Stomach (tissue), 9 donors: ENCODE results near the gene ZCCHC14. TPM values are rescaled to one million over a fixed set of nuclear protein-coding genes. Genes with fewer than 3 reads are reported as not detected.
"Not testable (repeated sequence)": the region's sequence is repeated elsewhere in the genome, so short reads cannot be mapped to it uniquely, and the experiment has no call there.

Source experiments
- DNase-seq, 2 donors: peaks; one replicate each; pipeline versions ENCODE4 v3.0.0 to v3.0.0-alpha.2; 2013 to 2019
- H3K27ac ChIP-seq, 5 donors: fragments of 200-600 bp in 4 of 5; sonication (generic) in 4 of 5; one replicate each; pipeline ENCODE4 v1.5.1; 2013 to 2019; ENCODE audit warnings: mild to moderate bottlenecking in 1 of 5, moderate library complexity in 1 of 5
- H3K27me3 ChIP-seq, 3 donors: fragments of 200-600 bp; sonication (generic); one replicate each; pipeline ENCODE4 v1.5.1; 2017 to 2019; ENCODE audit warnings: mixed run types in 1 of 3
- H3K36me3 ChIP-seq, 4 donors: fragments of 200-600 bp; sonication (generic); 1 replicate in 3 of 4; 2 replicates in 1 of 4; pipeline ENCODE4 v1.5.1; 2016 to 2019
- H3K4me1 ChIP-seq, 4 donors: fragments of 200-600 bp; sonication (generic); one replicate each; pipeline ENCODE4 v1.5.1; 2016 to 2019
- H3K4me3 ChIP-seq, 4 donors: fragments of 200-600 bp; sonication (generic) in 3 of 4; one replicate each; pipeline ENCODE4 v1.5.1; 2016 to 2019; ENCODE audit warnings: mild to moderate bottlenecking in 1 of 4
- H3K9me3 ChIP-seq, 4 donors: fragments of 200-600 bp; sonication (generic); one replicate each; pipeline ENCODE4 v1.5.1; 2016 to 2019
- CTCF ChIP-seq, 7 experiments: fragments of 450-650 bp in 4 of 7; fragments of 200-600 bp in 3 of 7; sonication (generic) in 3 of 7; IDR thresholded peaks; one replicate each; pipeline ENCODE4 v1.5.1; 2016 to 2019; ENCODE audit warnings: antibody characterized with exemption in 7 of 7, control low read depth in 2 of 7, mild to moderate bottlenecking in 1 of 7
- EP300 ChIP-seq: sonication (generic); formaldehyde crosslinking; IDR thresholded peaks from one replicate; pipeline ENCODE4 v1.6.1; 2017; ENCODE audit warnings: antibody characterized with exemption
- POLR2A ChIP-seq, 4 donors: fragments of 450-650 bp; IDR thresholded peaks; one replicate each; pipeline ENCODE4 v1.6.1; 2016; ENCODE audit warnings: antibody characterized with exemption in 4 of 4, control low read depth in 2 of 4, mild to moderate bottlenecking in 1 of 4, moderate library complexity in 1 of 4
- POLR2AphosphoS5 ChIP-seq, 3 donors: sonication (generic); formaldehyde crosslinking; IDR thresholded peaks; one replicate each; pipeline ENCODE4 v1.6.1; 2016; ENCODE audit warnings: antibody characterized with exemption in 3 of 3
- WGBS, 5 donors: extraction: QIAGEN DNeasy Blood & Tissue Kit in 3 of 5; methylation state at CpG; one replicate each; pipeline versions ENCODE4 v1.1.5 to v1.1.7; 2013 to 2018; 5-methylcytosine and 5-hydroxymethylcytosine counted together
- intact Hi-C: fragments of 100-400 bp; cut with DNase I; formaldehyde crosslinking; loops from one replicate; pipeline ENCODE4 v1.15.1; 2023; ENCODE audit warnings: low total_unique reads
- polyA plus RNA-seq, 3 donors: library from polyadenylated mRNA; stranded (reverse); fragments of 200-250 nt; gene quantifications; one replicate each; pipeline ENCODE4 v1.2.3, GENCODE V29; 2013
- total RNA-seq, 5 donors: library from RNA; depleted of rRNA; stranded (reverse); fragments of >200 nt; gene quantifications; one replicate each; pipeline versions ENCODE4 v1.1.0 to v1.2.3, GENCODE V29; 2014 to 2016
- donor health status: healthy with polysubstance abuse.
- donor health status: Bipolar disorder and iron deficiency.
- donor health status: healthy.

The ZCCHC14 gene
- total and polyA plus RNA-seq, 8 donors = 5.4 to 25.9 (median 16.7) TPM

GRCh38 chr16:87366930-87367329 lies 125.9 kb downstream of the ZCCHC14 start:
- 80 to 93% (median 90%) methylated on average over 1 of the region's 1 CpG for WGBS, 5 donors
- DNase-seq = no peak
- intact Hi-C loops = no loop called here
- Histone ChIP-seq H3K4me1 (peaks cover 48 to 91% (median 69%) of the 10 kb centered on the region in 4 donors), H3K27me3 (no peaks in the 10 kb centered on the region), H3K4me3 (no peak overlapping the region), H3K9me3 (no peaks in the 10 kb centered on the region), H3K27ac (peak overlapping the region in 2 of 5 donors; percentile 25 to 32), H3K36me3 (peaks cover 7 to 20% (median 14%) of the 10 kb centered on the region in 4 donors)
- no peak for TF ChIP-seq EP300
- no peak for TF ChIP-seq CTCF (IDR thresholded peaks at IDR 0.05)
- no peak for TF ChIP-seq POLR2A (IDR thresholded peaks at IDR 0.05)
- no peak for TF ChIP-seq POLR2AphosphoS5 (IDR thresholded peaks at IDR 0.05)

GRCh38 chr16:87366288-87366687 lies 126.5 kb downstream of the ZCCHC14 start:
- Histone ChIP-seq H3K27ac (peak overlapping the region in 2 of 5 donors; percentile 25 to 32), H3K36me3 (peaks cover 13 to 27% (median 21%) of the 10 kb centered on the region in 4 donors), H3K4me3 (no peak overlapping the region), H3K27me3 (no peaks in the 10 kb centered on the region), H3K9me3 (no peaks in the 10 kb centered on the region), H3K4me1 (peaks cover 48 to 84% (median 66%) of the 10 kb centered on the region in 4 donors)
- TF ChIP-seq EP300 (no peak), POLR2AphosphoS5 (IDR thresholded peaks at IDR 0.05) (no peak), CTCF (IDR thresholded peaks at IDR 0.05) (no peak), POLR2A (IDR thresholded peaks at IDR 0.05) (no peak)
- intact Hi-C loops = no loop called here
- DNase-seq = peak; percentile 57 to 69
- 35 to 56% (median 49%) methylated on average over 4 of the region's 4 CpGs for WGBS, 5 donors

GRCh38 chr16:87365021-87365713 lies 127.7 kb downstream of the ZCCHC14 start:
- TF ChIP-seq POLR2A (IDR thresholded peaks at IDR 0.05) = no peak
- no peak for TF ChIP-seq POLR2AphosphoS5 (IDR thresholded peaks at IDR 0.05)
- TF ChIP-seq EP300 = no peak
- no peak for TF ChIP-seq CTCF (IDR thresholded peaks at IDR 0.05)
- Histone ChIP-seq H3K27ac (peak overlapping the region in 2 of 5 donors; percentile 62 to 71), H3K4me3 (no peak overlapping the region), H3K36me3 (peaks cover 13 to 36% (median 31%) of the 10 kb centered on the region in 4 donors), H3K9me3 (no peaks in the 10 kb centered on the region), H3K27me3 (no peaks in the 10 kb centered on the region), H3K4me1 (peaks cover 45 to 73% (median 61%) of the 10 kb centered on the region in 4 donors)
- no peak for DNase-seq
- 84 to 89% (median 86%) methylated on average over 13 of the region's 13 CpGs for WGBS, 5 donors
- intact Hi-C loops = no loop called here

GRCh38 chr16:87363771-87364455 lies 128.9 kb downstream of the ZCCHC14 start:
- Histone ChIP-seq H3K9me3 (no peaks in the 10 kb centered on the region), H3K36me3 (peaks cover 25 to 49% (median 44%) of the 10 kb centered on the region in 4 donors), H3K4me3 (peak overlapping the region in 1 of 4 donors; percentile 33), H3K27ac (peak overlapping the region; percentile 42 to 71 (median 62)), H3K27me3 (no peaks in the 10 kb centered on the region), H3K4me1 (peaks cover 41 to 62% (median 52%) of the 10 kb centered on the region in 4 donors)
- TF ChIP-seq POLR2AphosphoS5 (IDR thresholded peaks at IDR 0.05) = peak in 1 of 3 donors; percentile 17
- no peak for TF ChIP-seq POLR2A (IDR thresholded peaks at IDR 0.05)
- TF ChIP-seq EP300 = no peak
- no peak for TF ChIP-seq CTCF (IDR thresholded peaks at IDR 0.05)
- intact Hi-C loops = no loop called here
- WGBS, 5 donors = 20 to 31% (median 23%) methylated on average over 14 to 17 of the region's 17 CpGs
- peak; percentile 52 to 71 for DNase-seq

- H3K4me3 ChIP-seq, H3K27me3 ChIP-seq, intact Hi-C loops, DNase-seq, H3K9me3 ChIP-seq: not testable (repeated sequence)
- 92 to 94% (median 93%) methylated on average over 12 to 13 of the region's 13 CpGs for WGBS, 5 donors
- H3K4me1 ChIP-seq = peaks cover 34 to 52% (median 44%) of the 10 kb centered on the region in 4 donors
- H3K27ac ChIP-seq = peak overlapping the region in 4 of 5 donors; percentile 42 to 71 (median 62)
- peaks cover 34 to 58% (median 53%) of the 10 kb centered on the region in 4 donors for H3K36me3 ChIP-seq
Observed at GRCh38 chr16:87362828-87363559, 129.8 kb downstream of the ZCCHC14 start.
